HepG2 (cell line): ENCODE measurements around the gene LILRB5. TPM values are rescaled to one million over a fixed set of nuclear protein-coding genes. Genes with fewer than 3 reads are reported as not detected.
A peak's percentile ranks its signal among the peaks of the same experiment; 100 is the strongest.

Experiments
- ARNT ChIP-seq: fragments of 450-650 bp; IDR thresholded peaks from 2 replicates; pipeline ENCODE4 v1.6.1; 2017
- DNMT1 ChIP-seq: sonication (generic); formaldehyde crosslinking; IDR thresholded peaks from 2 replicates; pipeline ENCODE4 v1.5.1; 2020; ENCODE audit warnings: mild to moderate bottlenecking, missing genetic modification reagents
- GFI1 ChIP-seq: sonication (generic); formaldehyde crosslinking; IDR thresholded peaks from 2 replicates; pipeline ENCODE4 v1.5.0; 2020; ENCODE audit warnings: missing genetic modification reagents, mild to moderate bottlenecking, borderline replicate concordance
- HNRNPUL1 ChIP-seq: fragments of 200-400 bp; formaldehyde crosslinking; IDR thresholded peaks from 2 replicates; pipeline ENCODE4 v1.6.1; 2017; ENCODE audit warnings: low read depth, mild to moderate bottlenecking, low read length, moderate library complexity
- KLF15 ChIP-seq: sonication (generic); formaldehyde crosslinking; IDR thresholded peaks from 2 replicates; pipeline ENCODE4 v1.8.1; 2023; ENCODE audit warnings: borderline replicate concordance, mild to moderate bottlenecking, inconsistent platforms, missing genetic modification reagents, mixed read lengths
- MAZ ChIP-seq, 2 experiments: sonication (generic) in 1 of 2; formaldehyde crosslinking in 1 of 2; IDR thresholded peaks; 2 replicates each; pipeline versions ENCODE4 v1.5.0 to v1.6.1; 2012 to 2020; ENCODE audit warnings: low read depth in 2 of 2, mild to moderate bottlenecking in 2 of 2, borderline replicate concordance in 1 of 2, improper control_type of control experiment in 1 of 2, low read length in 1 of 2, missing genetic modification reagents in 1 of 2, moderate library complexity in 1 of 2
- SNAI1 ChIP-seq: sonication (generic); formaldehyde crosslinking; IDR thresholded peaks from 2 replicates; pipeline ENCODE4 v1.5.0; 2020; ENCODE audit warnings: mild to moderate bottlenecking, missing genetic modification reagents, borderline replicate concordance
- TMF1 ChIP-seq: sonication (generic); formaldehyde crosslinking; IDR thresholded peaks from 2 replicates; pipeline ENCODE4 v1.8.1; 2022; ENCODE audit warnings: low read depth, missing genetic modification reagents
- XRCC5 ChIP-seq: fragments of 200-400 bp; formaldehyde crosslinking; optimal IDR thresholded peaks from 2 replicates; pipeline ENCODE3; 2017; ENCODE audit warnings: mild to moderate bottlenecking, low read length
- ZKSCAN1 ChIP-seq: fragments of 150-350 bp; IDR thresholded peaks from 2 replicates; pipeline ENCODE4 v1.6.1; 2014; ENCODE audit warnings: low read length
- ZNF264 ChIP-seq: sonication (generic); formaldehyde crosslinking; IDR thresholded peaks from 2 replicates; pipeline ENCODE4 v1.4.0; 2020; ENCODE audit warnings: missing genetic modification reagents
- ZNF33B ChIP-seq: sonication (generic); formaldehyde crosslinking; IDR thresholded peaks from 2 replicates; pipeline ENCODE4 v1.5.1; 2020; ENCODE audit warnings: mild to moderate bottlenecking, missing genetic modification reagents
- ZNF382 ChIP-seq: sonication (generic); formaldehyde crosslinking; IDR thresholded peaks from 2 replicates; pipeline ENCODE4 v1.5.0; 2020; ENCODE audit warnings: missing genetic modification reagents, mild to moderate bottlenecking, borderline replicate concordance
- ZNF460 ChIP-seq: sonication (generic); formaldehyde crosslinking; IDR thresholded peaks from 2 replicates; pipeline ENCODE4 v1.5.1; 2020; ENCODE audit warnings: missing genetic modification reagents, mild to moderate bottlenecking, borderline replicate concordance
- polyA plus RNA-seq, 8 experiments: library from polyadenylated mRNA; depleted of rRNA in 3 of 8; stranded (reverse) in 7 of 8; unstranded in 1 of 8; fragments of >200 nt; fragmentation: Illumina TruSeq in 4 of 8; extraction: Trizol in 4 of 8; gene quantifications; 2 replicates each; pipeline versions ENCODE4 v1.2.1 to v1.2.3, GENCODE V29; 2011 to 2016; ENCODE audit warnings: low read depth in 4 of 8, missing spikeins in 1 of 8, mixed read lengths in 1 of 8; ENCODE audit not compliant: insufficient read depth in 1 of 8
- total RNA-seq, 5 experiments: library from RNA; depleted of rRNA; stranded (reverse); fragments of >200 nt; fragmentation: Illumina TruSeq; extraction: Trizol; gene quantifications; 2 replicates each; pipeline ENCODE4 v1.2.3, GENCODE V29; 2016; ENCODE audit warnings: low read depth in 1 of 5
- TF ChIP-seq, protein P1 (sequence below): sonication (generic); formaldehyde crosslinking; IDR thresholded peaks from 2 replicates; pipeline ENCODE4 v1.5.1; 2020; ENCODE audit warnings: mild to moderate bottlenecking, missing genetic modification reagents, borderline replicate concordance
- TF ChIP-seq, protein P2 (sequence below): sonication (generic); formaldehyde crosslinking; IDR thresholded peaks from 2 replicates; pipeline ENCODE4 v1.4.0; 2020; ENCODE audit warnings: mild to moderate bottlenecking, missing genetic modification reagents
- TF ChIP-seq, protein P3 (sequence below): sonication (generic); formaldehyde crosslinking; IDR thresholded peaks from 2 replicates; pipeline ENCODE4 v1.8.1; 2023; ENCODE audit warnings: mild to moderate bottlenecking, missing genetic modification reagents
- TF ChIP-seq, protein P4 (sequence below): sonication (generic); formaldehyde crosslinking; IDR thresholded peaks from 2 replicates; pipeline ENCODE4 v1.8.0; 2022; ENCODE audit warnings: missing genetic modification reagents, low read depth, mild to moderate bottlenecking, borderline replicate concordance
- TF ChIP-seq, protein P5 (sequence below): fragments of 450-650 bp; IDR thresholded peaks from 2 replicates; pipeline ENCODE4 v1.6.1; 2017

LILRB5 gene
- total and polyA plus RNA-seq, 2 of the 13 experiments (the other 11 are each of a cell fraction or from before 2014, with no cell fraction given) = not detected

DNA sequence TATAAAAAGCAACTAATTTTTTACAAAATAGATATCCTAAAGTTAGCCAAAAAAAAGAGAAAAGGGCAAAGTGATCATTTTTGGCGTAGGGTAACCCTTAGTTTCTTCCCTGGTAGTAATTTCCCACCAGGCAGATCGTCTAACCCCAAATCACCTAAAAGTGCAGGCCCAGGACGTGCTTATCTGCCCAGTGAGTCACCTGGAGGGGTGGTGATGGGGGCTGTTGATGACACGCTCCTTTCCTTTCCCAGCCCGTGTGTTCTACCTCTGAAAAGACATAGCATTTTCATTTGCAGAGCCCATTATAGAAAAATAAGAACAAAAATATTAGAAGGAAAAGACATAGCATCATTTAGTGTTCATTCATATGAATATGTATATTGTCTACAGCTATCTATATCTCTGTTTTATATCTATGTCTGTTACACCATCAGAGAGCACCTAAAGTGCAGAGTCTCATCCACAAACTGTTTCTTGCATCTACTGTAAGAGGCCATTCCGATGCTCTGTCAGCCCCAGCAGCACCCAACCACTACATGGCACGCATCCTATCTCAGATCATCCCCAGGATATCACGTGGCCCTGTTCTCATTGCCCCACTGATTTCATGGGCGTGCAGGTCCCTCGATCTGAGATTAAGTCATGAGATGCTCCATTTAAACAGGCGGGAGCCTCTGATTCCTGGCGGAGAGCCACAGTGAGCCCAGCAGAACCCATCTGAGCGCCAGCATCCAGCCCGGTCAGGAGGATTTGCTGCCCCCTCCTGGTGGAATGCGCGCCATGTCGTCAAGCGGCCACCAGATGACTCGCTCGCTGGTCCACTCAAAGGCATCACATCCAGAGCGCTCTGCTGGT, 25.8 kb downstream of the LILRB5 start (continued):
- TF ChIP-seq, protein P1, sequence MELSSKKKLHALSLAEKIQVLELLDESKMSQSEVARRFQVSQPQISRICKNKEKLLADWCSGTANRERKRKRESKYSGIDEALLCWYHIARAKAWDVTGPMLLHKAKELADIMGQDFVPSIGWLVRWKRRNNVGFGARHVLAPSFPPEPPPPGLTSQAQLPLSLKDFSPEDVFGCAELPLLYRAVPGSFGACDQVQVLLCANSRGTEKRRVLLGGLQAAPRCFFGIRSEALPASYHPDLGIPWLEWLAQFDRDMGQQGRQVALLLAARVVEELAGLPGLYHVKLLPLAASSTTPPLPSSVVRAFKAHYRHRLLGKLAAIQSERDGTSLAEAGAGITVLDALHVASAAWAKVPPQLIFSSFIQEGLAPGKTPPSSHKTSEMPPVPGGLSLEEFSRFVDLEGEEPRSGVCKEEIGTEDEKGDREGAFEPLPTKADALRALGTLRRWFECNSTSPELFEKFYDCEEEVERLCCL = no peak
- TF ChIP-seq GFI1 (CRISPR knock-in tag) = no peak
- no peak for TF ChIP-seq SNAI1 (CRISPR knock-in tag)
- no peak for TF ChIP-seq ARNT
- TF ChIP-seq, protein P2, sequence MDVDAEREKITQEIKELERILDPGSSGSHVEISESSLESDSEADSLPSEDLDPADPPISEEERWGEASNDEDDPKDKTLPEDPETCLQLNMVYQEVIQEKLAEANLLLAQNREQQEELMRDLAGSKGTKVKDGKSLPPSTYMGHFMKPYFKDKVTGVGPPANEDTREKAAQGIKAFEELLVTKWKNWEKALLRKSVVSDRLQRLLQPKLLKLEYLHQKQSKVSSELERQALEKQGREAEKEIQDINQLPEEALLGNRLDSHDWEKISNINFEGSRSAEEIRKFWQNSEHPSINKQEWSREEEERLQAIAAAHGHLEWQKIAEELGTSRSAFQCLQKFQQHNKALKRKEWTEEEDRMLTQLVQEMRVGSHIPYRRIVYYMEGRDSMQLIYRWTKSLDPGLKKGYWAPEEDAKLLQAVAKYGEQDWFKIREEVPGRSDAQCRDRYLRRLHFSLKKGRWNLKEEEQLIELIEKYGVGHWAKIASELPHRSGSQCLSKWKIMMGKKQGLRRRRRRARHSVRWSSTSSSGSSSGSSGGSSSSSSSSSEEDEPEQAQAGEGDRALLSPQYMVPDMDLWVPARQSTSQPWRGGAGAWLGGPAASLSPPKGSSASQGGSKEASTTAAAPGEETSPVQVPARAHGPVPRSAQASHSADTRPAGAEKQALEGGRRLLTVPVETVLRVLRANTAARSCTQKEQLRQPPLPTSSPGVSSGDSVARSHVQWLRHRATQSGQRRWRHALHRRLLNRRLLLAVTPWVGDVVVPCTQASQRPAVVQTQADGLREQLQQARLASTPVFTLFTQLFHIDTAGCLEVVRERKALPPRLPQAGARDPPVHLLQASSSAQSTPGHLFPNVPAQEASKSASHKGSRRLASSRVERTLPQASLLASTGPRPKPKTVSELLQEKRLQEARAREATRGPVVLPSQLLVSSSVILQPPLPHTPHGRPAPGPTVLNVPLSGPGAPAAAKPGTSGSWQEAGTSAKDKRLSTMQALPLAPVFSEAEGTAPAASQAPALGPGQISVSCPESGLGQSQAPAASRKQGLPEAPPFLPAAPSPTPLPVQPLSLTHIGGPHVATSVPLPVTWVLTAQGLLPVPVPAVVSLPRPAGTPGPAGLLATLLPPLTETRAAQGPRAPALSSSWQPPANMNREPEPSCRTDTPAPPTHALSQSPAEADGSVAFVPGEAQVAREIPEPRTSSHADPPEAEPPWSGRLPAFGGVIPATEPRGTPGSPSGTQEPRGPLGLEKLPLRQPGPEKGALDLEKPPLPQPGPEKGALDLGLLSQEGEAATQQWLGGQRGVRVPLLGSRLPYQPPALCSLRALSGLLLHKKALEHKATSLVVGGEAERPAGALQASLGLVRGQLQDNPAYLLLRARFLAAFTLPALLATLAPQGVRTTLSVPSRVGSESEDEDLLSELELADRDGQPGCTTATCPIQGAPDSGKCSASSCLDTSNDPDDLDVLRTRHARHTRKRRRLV (CRISPR knock-in tag) = no peak
- peak; percentile 93 for TF ChIP-seq XRCC5
- TF ChIP-seq, protein P3, sequence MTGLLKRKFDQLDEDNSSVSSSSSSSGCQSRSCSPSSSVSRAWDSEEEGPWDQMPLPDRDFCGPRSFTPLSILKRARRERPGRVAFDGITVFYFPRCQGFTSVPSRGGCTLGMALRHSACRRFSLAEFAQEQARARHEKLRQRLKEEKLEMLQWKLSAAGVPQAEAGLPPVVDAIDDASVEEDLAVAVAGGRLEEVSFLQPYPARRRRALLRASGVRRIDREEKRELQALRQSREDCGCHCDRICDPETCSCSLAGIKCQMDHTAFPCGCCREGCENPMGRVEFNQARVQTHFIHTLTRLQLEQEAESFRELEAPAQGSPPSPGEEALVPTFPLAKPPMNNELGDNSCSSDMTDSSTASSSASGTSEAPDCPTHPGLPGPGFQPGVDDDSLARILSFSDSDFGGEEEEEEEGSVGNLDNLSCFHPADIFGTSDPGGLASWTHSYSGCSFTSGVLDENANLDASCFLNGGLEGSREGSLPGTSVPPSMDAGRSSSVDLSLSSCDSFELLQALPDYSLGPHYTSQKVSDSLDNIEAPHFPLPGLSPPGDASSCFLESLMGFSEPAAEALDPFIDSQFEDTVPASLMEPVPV = no peak
- TF ChIP-seq MAZ (IDR thresholded peaks at IDR 0.05; ENCODE audit: borderline replicate concordance, low read depth, low read length) = no peak
- TF ChIP-seq MAZ (CRISPR knock-in tag; IDR thresholded peaks at IDR 0.05; ENCODE audit: low read depth) = peak; percentile 34; the same call in 1 of the 2 replicates
- TF ChIP-seq ZNF460 (CRISPR knock-in tag) = no peak
- TF ChIP-seq, protein P4, sequence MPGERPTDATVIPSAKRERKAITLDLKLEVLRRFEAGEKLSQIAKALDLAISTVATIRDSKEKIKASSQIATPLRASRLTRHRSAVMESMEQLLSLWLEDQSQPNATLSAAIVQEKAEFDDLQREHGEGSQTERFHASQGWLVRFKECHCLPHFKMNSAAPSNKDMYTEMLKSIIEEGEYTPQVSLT (CRISPR knock-in tag) = no peak
- no peak for TF ChIP-seq HNRNPUL1
- TF ChIP-seq, protein P5, sequence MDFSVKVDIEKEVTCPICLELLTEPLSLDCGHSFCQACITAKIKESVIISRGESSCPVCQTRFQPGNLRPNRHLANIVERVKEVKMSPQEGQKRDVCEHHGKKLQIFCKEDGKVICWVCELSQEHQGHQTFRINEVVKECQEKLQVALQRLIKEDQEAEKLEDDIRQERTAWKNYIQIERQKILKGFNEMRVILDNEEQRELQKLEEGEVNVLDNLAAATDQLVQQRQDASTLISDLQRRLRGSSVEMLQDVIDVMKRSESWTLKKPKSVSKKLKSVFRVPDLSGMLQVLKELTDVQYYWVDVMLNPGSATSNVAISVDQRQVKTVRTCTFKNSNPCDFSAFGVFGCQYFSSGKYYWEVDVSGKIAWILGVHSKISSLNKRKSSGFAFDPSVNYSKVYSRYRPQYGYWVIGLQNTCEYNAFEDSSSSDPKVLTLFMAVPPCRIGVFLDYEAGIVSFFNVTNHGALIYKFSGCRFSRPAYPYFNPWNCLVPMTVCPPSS = no peak
- TF ChIP-seq ZNF382 (CRISPR knock-in tag) = no peak
- TF ChIP-seq ZNF264 (CRISPR knock-in tag) = no peak
- TF ChIP-seq TMF1 (CRISPR knock-in tag) = no peak
- TF ChIP-seq KLF15 (CRISPR knock-in tag) = no peak
- TF ChIP-seq ZKSCAN1 = no peak
- TF ChIP-seq ZNF33B (CRISPR knock-in tag) = no peak
- TF ChIP-seq DNMT1 = no peak; the same call in 1 of the 2 replicates
